Kidney (tissue), 14 donors: ENCODE results near the gene TMPRSS11A. TPM values are rescaled to one million over a fixed set of nuclear protein-coding genes. Genes with fewer than 3 reads are reported as not detected.

Experiments
- DNase-seq, 5 donors: peaks; one replicate each; pipeline ENCODE4 v3.0.0-alpha.2; 2013 to 2020
- FAIRE-seq: peaks from 2 replicates; lab custom pipeline; 2012; peaks lifted over from hg19 to GRCh38; lab: Jason Lieb, UNC
- H3K27ac ChIP-seq, 2 donors: one replicate each; pipeline ENCODE4 v1.7.0; 2013; ENCODE audit warnings: low read depth in 2 of 2, low read length in 2 of 2, inconsistent platforms in 1 of 2
- H3K27me3 ChIP-seq: one replicate; pipeline ENCODE4 v1.7.1; 2013; ENCODE audit warnings: low read length, inconsistent platforms; ENCODE audit not compliant: control insufficient read depth, insufficient read depth
- H3K36me3 ChIP-seq, 3 donors: one replicate each; pipeline versions ENCODE4 v1.7.0 to v1.7.1; 2013; ENCODE audit warnings: low read length in 3 of 3, control low read depth in 1 of 3, inconsistent platforms in 1 of 3; ENCODE audit not compliant: insufficient read depth in 3 of 3, control insufficient read depth in 2 of 3
- H3K4me1 ChIP-seq, 3 donors: one replicate each; pipeline versions ENCODE4 v1.7.0 to v1.7.1; 2013; ENCODE audit warnings: low read length in 3 of 3, inconsistent platforms in 1 of 3, low read depth in 1 of 3; ENCODE audit not compliant: control insufficient read depth in 2 of 3, insufficient read depth in 2 of 3
- H3K4me3 ChIP-seq, 3 donors: one replicate each; pipeline versions ENCODE4 v1.7.0 to v1.8.1; 2013; ENCODE audit warnings: low read length in 3 of 3, control low read depth in 1 of 3, inconsistent platforms in 1 of 3
- H3K9ac ChIP-seq, 3 donors: one replicate each; pipeline versions ENCODE4 v1.7.0 to v1.7.1; 2013; ENCODE audit warnings: low read length in 3 of 3, control low read depth in 1 of 3, inconsistent platforms in 1 of 3
- H3K9me3 ChIP-seq, 3 donors: one replicate each; pipeline versions ENCODE4 v1.7.0 to v1.7.1; 2013; ENCODE audit warnings: low read length in 3 of 3, control low read depth in 1 of 3, inconsistent platforms in 1 of 3; ENCODE audit not compliant: control insufficient read depth in 2 of 3, insufficient read depth in 1 of 3
- intact Hi-C: fragments of 100-400 bp; cut with DNase I; formaldehyde crosslinking; loops from one replicate; pipeline ENCODE4 v1.11.1; 2022
- polyA plus RNA-seq: library from polyadenylated mRNA; stranded (reverse); fragments of 350-450 nt; fragmentation: Illumina TruSeq; extraction: RNeasy Lipid Tissue Mini Kit (QIAGEN cat#74804); gene quantifications from one replicate; pipeline ENCODE4 v1.2.3, GENCODE V29; 2014; ENCODE audit warnings: low read depth, low replicate concordance; ENCODE audit not compliant: insufficient read depth
- total RNA-seq: library from RNA; stranded (reverse); fragmentation: NEBNext Ultra II Directional; extraction: Animal tissue kit (Norgen Biotek cat#: 25700); gene quantifications from one replicate; pipeline ENCODE4 v1.2.1, GENCODE V29; 2021
- TF ChIP-seq, protein P1 (sequence below): IDR thresholded peaks from 3 replicates; pipeline ENCODE4 v1.5.1; 2012; ENCODE audit warnings: mild to moderate bottlenecking, moderate library complexity, borderline replicate concordance; ENCODE audit not compliant: insufficient read depth; ENCODE audit errors: extremely low read depth
- donor health status: control.
- donor health status: control.
- donor health status: control.
- donor health status: control.
- donor health status: control.
- donor health status: DM: yes; HTN: yes; CAD: no.
- donor health status: Normal renal cell carcinoma (clear cell type).

The TMPRSS11A gene
- total and polyA plus RNA-seq, 2 donors from 2014 or later = not detected

DNA sequence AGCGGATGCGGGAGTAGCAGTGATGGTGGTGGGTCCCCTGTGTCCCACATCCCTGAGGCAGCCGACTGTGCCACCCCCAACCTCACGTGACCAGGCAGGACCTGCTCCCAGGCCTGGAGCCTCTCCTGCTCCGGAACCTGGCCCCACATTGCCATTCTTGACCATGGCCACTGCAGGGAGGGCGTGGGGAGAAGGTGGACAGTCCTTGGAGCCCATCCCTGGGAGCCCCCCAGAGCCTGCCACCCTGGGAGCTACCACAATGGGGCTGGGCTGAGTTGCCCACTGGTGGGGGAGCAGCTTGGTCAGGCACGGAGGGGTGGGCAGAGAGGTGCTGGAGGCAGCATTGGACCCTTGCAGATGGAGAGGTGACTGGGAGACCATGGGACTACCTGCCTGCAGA is 36.8 kb downstream of the TMPRSS11A start:
- Histone ChIP-seq H3K4me1 (no peaks in the 10 kb centered on the region), H3K4me3 (no peak overlapping the region), H3K27ac (no peak overlapping the region), H3K9ac (no peak overlapping the region), H3K9me3 (no peaks in the 10 kb centered on the region), H3K27me3 (no peaks in the 10 kb centered on the region), H3K36me3 (no peaks in the 10 kb centered on the region)
- intact Hi-C loops = no loop called here
- no peak for FAIRE-seq
- TF ChIP-seq, protein P1, sequence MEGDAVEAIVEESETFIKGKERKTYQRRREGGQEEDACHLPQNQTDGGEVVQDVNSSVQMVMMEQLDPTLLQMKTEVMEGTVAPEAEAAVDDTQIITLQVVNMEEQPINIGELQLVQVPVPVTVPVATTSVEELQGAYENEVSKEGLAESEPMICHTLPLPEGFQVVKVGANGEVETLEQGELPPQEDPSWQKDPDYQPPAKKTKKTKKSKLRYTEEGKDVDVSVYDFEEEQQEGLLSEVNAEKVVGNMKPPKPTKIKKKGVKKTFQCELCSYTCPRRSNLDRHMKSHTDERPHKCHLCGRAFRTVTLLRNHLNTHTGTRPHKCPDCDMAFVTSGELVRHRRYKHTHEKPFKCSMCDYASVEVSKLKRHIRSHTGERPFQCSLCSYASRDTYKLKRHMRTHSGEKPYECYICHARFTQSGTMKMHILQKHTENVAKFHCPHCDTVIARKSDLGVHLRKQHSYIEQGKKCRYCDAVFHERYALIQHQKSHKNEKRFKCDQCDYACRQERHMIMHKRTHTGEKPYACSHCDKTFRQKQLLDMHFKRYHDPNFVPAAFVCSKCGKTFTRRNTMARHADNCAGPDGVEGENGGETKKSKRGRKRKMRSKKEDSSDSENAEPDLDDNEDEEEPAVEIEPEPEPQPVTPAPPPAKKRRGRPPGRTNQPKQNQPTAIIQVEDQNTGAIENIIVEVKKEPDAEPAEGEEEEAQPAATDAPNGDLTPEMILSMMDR = no peak
- no peak for DNase-seq

DNA sequence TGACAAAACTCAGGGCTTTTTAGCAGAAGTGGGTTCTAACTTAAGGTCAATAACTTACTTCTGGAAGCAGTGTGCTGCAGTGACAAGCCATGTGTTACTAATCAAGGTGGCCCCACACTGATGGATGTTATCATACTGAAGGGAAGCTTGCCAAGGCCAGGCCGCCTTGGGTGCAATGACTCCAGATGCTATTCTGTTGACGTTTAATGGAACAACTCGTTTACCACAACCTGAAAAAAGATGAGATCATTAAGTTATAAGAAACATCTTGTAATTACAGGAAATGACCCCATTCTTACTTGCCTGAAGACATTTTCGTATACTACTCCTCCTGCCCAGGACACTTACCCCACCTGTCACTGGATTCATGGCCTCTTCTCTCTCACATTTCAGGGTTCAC is 40.6 kb downstream of the TMPRSS11A start:
- TF ChIP-seq, protein P1 = no peak
- Histone ChIP-seq H3K36me3 (no peaks in the 10 kb centered on the region), H3K9ac (no peak overlapping the region), H3K27me3 (no peaks in the 10 kb centered on the region), H3K27ac (no peak overlapping the region), H3K4me1 (no peaks in the 10 kb centered on the region), H3K9me3 (no peaks in the 10 kb centered on the region), H3K4me3 (no peak overlapping the region)
- FAIRE-seq (no peak), DNase-seq (no peak)
- intact Hi-C loops = no loop called here

DNA sequence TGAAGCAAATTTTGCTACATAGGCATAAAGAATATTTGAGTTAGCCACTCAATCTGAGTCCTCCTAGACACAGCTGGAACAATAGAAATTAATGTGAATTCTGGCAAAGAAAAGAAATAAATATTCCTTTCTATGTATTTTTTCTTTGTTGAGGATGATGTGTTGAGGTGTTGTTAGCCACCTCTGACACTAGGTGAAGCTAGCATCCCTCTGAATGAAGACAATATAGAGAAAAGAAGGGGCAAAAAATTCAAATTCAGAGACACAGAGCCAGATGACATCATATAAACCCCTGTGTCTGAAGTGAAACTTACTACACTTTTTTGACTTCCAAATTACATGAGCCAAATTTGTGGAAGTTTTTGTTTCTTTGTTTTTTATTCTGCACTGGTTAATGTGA is 44.9 kb downstream of the TMPRSS11A start:
- H3K4me1 ChIP-seq = no peaks in the 10 kb centered on the region
- no peaks in the 10 kb centered on the region for H3K9me3 ChIP-seq
- FAIRE-seq (no peak), DNase-seq (no peak)
- TF ChIP-seq, protein P1 = no peak
- intact Hi-C loops = no loop called here
- no peak overlapping the region for H3K27ac ChIP-seq
- H3K27me3 ChIP-seq = no peaks in the 10 kb centered on the region
- no peak overlapping the region for H3K4me3 ChIP-seq
- no peak overlapping the region for H3K9ac ChIP-seq
- no peaks in the 10 kb centered on the region for H3K36me3 ChIP-seq

DNA sequence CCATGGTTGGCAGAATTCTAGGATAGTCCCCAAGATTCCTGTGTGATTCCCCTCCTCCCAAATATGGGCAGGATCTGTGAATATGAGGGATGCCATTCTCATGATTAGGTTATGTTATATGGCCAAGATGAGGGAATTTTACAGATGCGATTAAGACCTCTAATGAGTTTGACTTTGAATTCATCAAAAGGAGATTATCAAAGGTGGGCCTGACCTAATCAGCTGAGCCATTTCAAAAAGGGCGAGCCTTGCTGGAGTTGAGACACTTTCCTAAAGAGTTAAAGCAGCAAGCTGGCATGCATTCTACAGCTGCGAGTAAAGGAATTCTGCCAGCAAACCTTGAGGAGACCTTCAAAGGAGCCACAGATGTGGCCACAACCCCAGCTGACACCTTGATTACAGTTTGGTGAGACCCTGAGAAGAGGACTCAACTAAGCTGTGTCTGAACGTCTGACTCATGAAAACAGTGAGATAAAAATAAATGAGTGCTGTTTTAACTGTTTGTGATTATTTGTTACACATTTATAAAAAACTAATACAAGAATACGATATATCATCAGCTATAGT is 47.8 kb downstream of the TMPRSS11A start:
- Histone ChIP-seq H3K27me3 (no peaks in the 10 kb centered on the region), H3K9me3 (no peaks in the 10 kb centered on the region), H3K9ac (no peak overlapping the region), H3K27ac (no peak overlapping the region), H3K36me3 (no peaks in the 10 kb centered on the region), H3K4me3 (no peak overlapping the region), H3K4me1 (no peaks in the 10 kb centered on the region)
- FAIRE-seq (no peak), DNase-seq (no peak)
- TF ChIP-seq, protein P1 = no peak
- intact Hi-C loops = no loop called here
